CD4-positive, alpha-beta T cell (primary cell): ENCODE results near the gene SUV39H2. TPM values are rescaled to one million over a fixed set of nuclear protein-coding genes. Genes with fewer than 3 reads are reported as not detected.

ENCODE experiments used
- ATAC-seq: fragments of 200-7000 bp; cut with Tn5 transposase; one replicate; pipeline ENCODE4 v1.10.0; 2022; ENCODE audit warnings: mild to moderate bottlenecking; ENCODE audit not compliant: poor library complexity
- CTCF ChIA-PET: fragments of 350-600 bp; sonication (Branson Sonifier 250); formaldehyde crosslinking; loops from one replicate; lab custom pipeline; 2021; ENCODE audit warnings: antibody characterized with exemption, inconsistent platforms; lab: Charles Lee
- POLR2A ChIA-PET: fragments of 350-600 bp; sonication (Branson Sonifier 250); formaldehyde crosslinking; loops from one replicate; lab custom pipeline; 2021; ENCODE audit warnings: antibody characterized with exemption, inconsistent platforms; lab: Charles Lee
- DNase-seq, 14 experiments: peaks; one replicate each; pipeline ENCODE4 v3.0.0-alpha.2; 2013 to 2020; ENCODE audit warnings: mixed read lengths in 2 of 14
- H3K27ac ChIP-seq, 2 donors: one replicate each; pipeline versions ENCODE4 v1.5.1 to v1.7.0; 2013; ENCODE audit warnings: low read length in 2 of 2, low read depth in 1 of 2, mild to moderate bottlenecking in 1 of 2
- H3K27me3 ChIP-seq, 2 experiments: 1 replicate in 1 of 2; 2 replicates in 1 of 2; pipeline versions ENCODE4 v1.6.1 to v1.7.0; 2013; ENCODE audit warnings: low read length in 2 of 2, control low read depth in 1 of 2, mild to moderate bottlenecking in 1 of 2, moderate library complexity in 1 of 2; ENCODE audit not compliant: insufficient read depth in 2 of 2, control insufficient read depth in 1 of 2
- H3K36me3 ChIP-seq: one replicate; pipeline ENCODE4 v1.6.1; 2013; ENCODE audit warnings: low read length, control low read depth; ENCODE audit not compliant: insufficient read depth
- H3K4me1 ChIP-seq: one replicate; pipeline ENCODE4 v1.6.1; 2013; ENCODE audit warnings: low read length, control low read depth; ENCODE audit not compliant: insufficient read depth
- H3K4me3 ChIP-seq: one replicate; pipeline ENCODE4 v1.5.1; 2013; ENCODE audit warnings: mild to moderate bottlenecking, low read length, moderate library complexity
- H3K9me3 ChIP-seq, 2 experiments: 1 replicate in 1 of 2; 2 replicates in 1 of 2; pipeline versions ENCODE4 v1.6.1 to v1.7.0; 2013; ENCODE audit warnings: low read length in 2 of 2, mild to moderate bottlenecking in 2 of 2, control low read depth in 1 of 2, moderate library complexity in 1 of 2; ENCODE audit not compliant: control insufficient read depth in 1 of 2, insufficient read depth in 1 of 2
- H3K27ac Mint-ChIP-seq: one replicate; pipeline ENCODE4 v1.8.0; 2020; ENCODE audit warnings: mixed read lengths
- H3K27me3 Mint-ChIP-seq: one replicate; pipeline ENCODE4 v1.8.0; 2021; ENCODE audit warnings: mixed read lengths
- H3K36me3 Mint-ChIP-seq: one replicate; pipeline ENCODE4 v1.8.0; 2021; ENCODE audit warnings: low read depth, mixed read lengths
- H3K4me1 Mint-ChIP-seq: one replicate; pipeline ENCODE4 v1.8.0; 2021; ENCODE audit warnings: low read depth, mixed read lengths
- H3K4me3 Mint-ChIP-seq: one replicate; pipeline ENCODE4 v1.8.0; 2020; ENCODE audit warnings: mild to moderate bottlenecking, mixed read lengths
- H3K9me3 Mint-ChIP-seq: one replicate; pipeline ENCODE4 v1.8.0; 2020; ENCODE audit warnings: mixed read lengths
- intact Hi-C, 2 experiments: fragments of 100-400 bp; cut with DNase I in 1 of 2; cut with micrococcal nuclease in 1 of 2; formaldehyde crosslinking; loops; one replicate each; pipeline versions ENCODE4 v1.15.1 to v1.9.0; 2023 to 2025; cut with DNase I, micrococcal nuclease
- total RNA-seq, 174 experiments: library from RNA in 2 of 174; stranded (reverse) in 2 of 174; gene quantifications; one replicate each; pipeline ENCODE4 v1.2.3 and lab custom pipeline; 2021 to 2026
- TF ChIP-seq, protein P1 (sequence below): fragments of 200-600 bp; IDR thresholded peaks from one replicate; pipeline ENCODE4 v1.8.0; 2022; ENCODE audit warnings: antibody characterized with exemption, mild to moderate bottlenecking

SUV39H2 gene
- total RNA-seq, 2 experiments from 2014 or later, result 3.4 to 3.5 TPM

DNA sequence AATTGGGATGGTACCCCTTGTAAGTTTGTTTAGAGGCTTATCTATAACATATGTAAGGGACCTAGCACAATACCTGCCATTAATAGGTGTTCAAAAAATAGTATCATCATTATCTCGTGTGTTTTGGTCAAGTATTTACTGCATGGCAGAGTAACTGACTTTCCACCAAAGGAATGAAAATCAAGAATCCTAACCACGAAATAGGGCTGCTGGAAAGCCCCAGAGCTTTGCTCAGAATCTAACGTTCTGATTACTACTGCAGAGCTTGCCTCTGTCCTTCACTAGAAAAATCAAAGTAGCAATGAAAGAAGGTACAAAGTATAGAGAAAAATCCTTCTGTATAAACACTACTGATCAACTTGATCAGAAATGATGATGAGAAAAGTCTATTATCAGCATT, 40.3 kb downstream of the SUV39H2 start:
- ATAC-seq (no peak), DNase-seq (no peak)
- Mint-ChIP-seq H3K27ac (no peak overlapping the region), H3K36me3 (peaks cover 98% of the 10 kb centered on the region), H3K4me1 (peaks cover 18% of the 10 kb centered on the region), H3K9me3 (peaks cover 5% of the 10 kb centered on the region), H3K4me3 (no peak overlapping the region), H3K27me3 (no peaks in the 10 kb centered on the region)
- Histone ChIP-seq H3K36me3 (peaks cover 88% of the 10 kb centered on the region), H3K27ac (no peak overlapping the region), H3K9me3 (peaks cover 4 to 17% of the 10 kb centered on the region in 2 experiments), H3K4me1 (no peaks in the 10 kb centered on the region), H3K4me3 (no peak overlapping the region), H3K27me3 (no peaks in the 10 kb centered on the region)
- POLR2A ChIA-PET, result no interaction called here
- intact Hi-C loops, result no loop called here
- CTCF ChIA-PET, result no interaction called here
- TF ChIP-seq, protein P1, sequence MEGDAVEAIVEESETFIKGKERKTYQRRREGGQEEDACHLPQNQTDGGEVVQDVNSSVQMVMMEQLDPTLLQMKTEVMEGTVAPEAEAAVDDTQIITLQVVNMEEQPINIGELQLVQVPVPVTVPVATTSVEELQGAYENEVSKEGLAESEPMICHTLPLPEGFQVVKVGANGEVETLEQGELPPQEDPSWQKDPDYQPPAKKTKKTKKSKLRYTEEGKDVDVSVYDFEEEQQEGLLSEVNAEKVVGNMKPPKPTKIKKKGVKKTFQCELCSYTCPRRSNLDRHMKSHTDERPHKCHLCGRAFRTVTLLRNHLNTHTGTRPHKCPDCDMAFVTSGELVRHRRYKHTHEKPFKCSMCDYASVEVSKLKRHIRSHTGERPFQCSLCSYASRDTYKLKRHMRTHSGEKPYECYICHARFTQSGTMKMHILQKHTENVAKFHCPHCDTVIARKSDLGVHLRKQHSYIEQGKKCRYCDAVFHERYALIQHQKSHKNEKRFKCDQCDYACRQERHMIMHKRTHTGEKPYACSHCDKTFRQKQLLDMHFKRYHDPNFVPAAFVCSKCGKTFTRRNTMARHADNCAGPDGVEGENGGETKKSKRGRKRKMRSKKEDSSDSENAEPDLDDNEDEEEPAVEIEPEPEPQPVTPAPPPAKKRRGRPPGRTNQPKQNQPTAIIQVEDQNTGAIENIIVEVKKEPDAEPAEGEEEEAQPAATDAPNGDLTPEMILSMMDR, result no peak

DNA sequence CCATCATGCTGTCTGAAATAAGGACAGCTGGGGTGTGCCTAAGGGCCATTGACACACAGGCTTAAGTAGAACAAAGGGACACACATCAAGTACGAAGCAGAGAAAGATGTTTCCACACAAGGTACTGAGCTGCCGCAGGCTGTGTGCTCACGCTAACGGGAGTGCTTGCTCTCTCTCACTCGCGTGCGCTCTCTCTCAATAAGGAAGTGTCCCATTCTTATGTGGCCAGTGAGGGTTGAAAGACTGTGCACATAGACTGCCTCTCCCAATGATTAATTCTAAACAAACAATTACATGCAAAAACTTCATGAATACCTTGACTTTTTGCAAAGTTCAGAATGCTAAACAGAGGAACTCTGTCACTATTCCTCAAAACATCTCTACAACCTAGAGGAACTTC, 45.3 kb downstream of the SUV39H2 start:
- no peaks in the 10 kb centered on the region for H3K9me3 Mint-ChIP-seq
- no peak overlapping the region for H3K27ac Mint-ChIP-seq
- intact Hi-C loops, result no loop called here
- no peaks in the 10 kb centered on the region for H3K4me1 Mint-ChIP-seq
- H3K27me3 Mint-ChIP-seq, result no peaks in the 10 kb centered on the region
- no peak overlapping the region for H3K4me3 Mint-ChIP-seq
- Histone ChIP-seq H3K27ac (no peak overlapping the region), H3K4me3 (no peak overlapping the region), H3K4me1 (no peaks in the 10 kb centered on the region), H3K9me3 (no peaks in the 10 kb centered on the region), H3K36me3 (peaks cover 84% of the 10 kb centered on the region), H3K27me3 (no peaks in the 10 kb centered on the region)
- H3K36me3 Mint-ChIP-seq, result peaks cover 93% of the 10 kb centered on the region
- DNase-seq (no peak), ATAC-seq (no peak)
- ChIA-PET CTCF (no interaction called here), POLR2A (no interaction called here)
- TF ChIP-seq, protein P1, result no peak

DNA sequence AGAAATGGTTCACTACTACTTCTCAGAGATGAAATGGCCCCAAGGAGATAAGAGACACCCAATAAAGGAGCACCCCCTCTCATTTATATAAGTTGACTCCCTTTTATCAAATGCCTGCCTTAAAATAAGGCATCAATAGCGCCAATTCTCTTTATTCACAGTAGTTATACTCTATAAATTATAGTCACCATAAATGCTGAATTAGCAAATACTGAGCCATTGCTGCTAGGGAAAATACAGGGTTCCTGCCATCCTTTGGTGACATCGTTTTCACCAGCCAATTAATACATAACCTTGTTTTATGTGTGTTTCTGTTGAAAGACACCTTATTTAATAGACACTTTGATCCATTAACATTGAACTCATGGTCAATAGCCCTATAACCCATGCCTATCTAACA, 46.6 kb downstream of the SUV39H2 start:
- POLR2A ChIA-PET, result no interaction called here
- Histone ChIP-seq H3K27ac (no peak overlapping the region), H3K9me3 (no peaks in the 10 kb centered on the region), H3K4me3 (no peak overlapping the region), H3K27me3 (no peaks in the 10 kb centered on the region), H3K36me3 (peaks cover 78% of the 10 kb centered on the region), H3K4me1 (no peaks in the 10 kb centered on the region)
- H3K27me3 Mint-ChIP-seq, result no peaks in the 10 kb centered on the region
- H3K27ac Mint-ChIP-seq, result no peak overlapping the region
- peaks cover 93% of the 10 kb centered on the region for H3K36me3 Mint-ChIP-seq
- TF ChIP-seq, protein P1, result no peak
- CTCF ChIA-PET, result interaction anchor here (0.6 kb wide), 1 partner anchor 17 kb away, joined by 3 read pairs; no protein-coding TSS in a partner anchor
- H3K4me1 Mint-ChIP-seq, result no peaks in the 10 kb centered on the region
- no peaks in the 10 kb centered on the region for H3K9me3 Mint-ChIP-seq
- H3K4me3 Mint-ChIP-seq, result no peak overlapping the region
- no peak for ATAC-seq
- intact Hi-C loops, result no loop called here
- no peak for DNase-seq
